ENCODE data around the gene MTHFR. TPM values are rescaled to one million over a fixed set of nuclear protein-coding genes. Genes with fewer than 3 reads are reported as not detected.

Gene MTHFR
- total RNA-seq, 1 donor from 2014 or later: 13.0 TPM

DNA sequence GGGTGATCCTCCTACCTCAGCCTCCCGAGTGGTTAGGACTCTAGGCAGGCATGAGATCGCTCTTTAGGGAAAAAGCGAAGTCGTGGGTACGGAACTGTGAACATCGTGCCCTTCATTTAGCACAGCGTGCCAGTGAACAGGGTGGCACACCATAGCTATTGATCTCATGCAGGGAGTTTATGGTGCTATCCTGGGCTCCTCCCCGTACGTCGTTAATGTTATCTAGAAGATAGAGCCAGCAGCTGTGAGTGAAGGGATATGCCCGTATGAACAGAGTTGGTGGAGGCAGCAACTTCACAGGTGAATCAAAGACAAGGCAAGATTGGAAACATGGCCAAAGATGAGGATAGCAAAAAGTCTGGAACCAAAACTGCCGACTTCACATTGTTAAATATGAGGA lies 11.4 kb upstream of the MTHFR start:
- Mint-ChIP-seq H3K9me3 (ENCODE audit: unreplicated experiment) (no peaks in the 10 kb centered on the region), H3K27me3 (ENCODE audit: low read depth, unreplicated experiment) (no peaks in the 10 kb centered on the region), H3K27ac (ENCODE audit: unreplicated experiment) (no peak overlapping the region), H3K4me1 (ENCODE audit: low read depth, unreplicated experiment) (peaks cover 10% of the 10 kb centered on the region), H3K4me3 (ENCODE audit: unreplicated experiment) (no peak overlapping the region), H3K36me3 (ENCODE audit: low read depth, unreplicated experiment) (peaks cover 11% of the 10 kb centered on the region)
- no peak overlapping the region for H2AFZ ChIP-seq (ENCODE audit: low read depth, low read length)
- H3K79me2 ChIP-seq (ENCODE audit: insufficient read depth, low read length): peaks cover 8% of the 10 kb centered on the region
- H3K4me1 ChIP-seq (ENCODE audit: insufficient read depth, low read length): peaks cover 6% of the 10 kb centered on the region
- peaks cover 32% of the 10 kb centered on the region for H4K20me1 ChIP-seq (ENCODE audit: insufficient read depth, low read length)
- H3K27ac ChIP-seq (ENCODE audit: low read depth, low read length): no peak overlapping the region
- DNase-seq (ENCODE audit: low read depth) (no peak), FAIRE-seq (no peak)
- no peak overlapping the region for H3K4me2 ChIP-seq (ENCODE audit: low read length)
- no peak for TF ChIP-seq EZH2 (IDR thresholded peaks at IDR 0.05; ENCODE audit: insufficient read depth, low read length)
- TF ChIP-seq, protein P1, sequence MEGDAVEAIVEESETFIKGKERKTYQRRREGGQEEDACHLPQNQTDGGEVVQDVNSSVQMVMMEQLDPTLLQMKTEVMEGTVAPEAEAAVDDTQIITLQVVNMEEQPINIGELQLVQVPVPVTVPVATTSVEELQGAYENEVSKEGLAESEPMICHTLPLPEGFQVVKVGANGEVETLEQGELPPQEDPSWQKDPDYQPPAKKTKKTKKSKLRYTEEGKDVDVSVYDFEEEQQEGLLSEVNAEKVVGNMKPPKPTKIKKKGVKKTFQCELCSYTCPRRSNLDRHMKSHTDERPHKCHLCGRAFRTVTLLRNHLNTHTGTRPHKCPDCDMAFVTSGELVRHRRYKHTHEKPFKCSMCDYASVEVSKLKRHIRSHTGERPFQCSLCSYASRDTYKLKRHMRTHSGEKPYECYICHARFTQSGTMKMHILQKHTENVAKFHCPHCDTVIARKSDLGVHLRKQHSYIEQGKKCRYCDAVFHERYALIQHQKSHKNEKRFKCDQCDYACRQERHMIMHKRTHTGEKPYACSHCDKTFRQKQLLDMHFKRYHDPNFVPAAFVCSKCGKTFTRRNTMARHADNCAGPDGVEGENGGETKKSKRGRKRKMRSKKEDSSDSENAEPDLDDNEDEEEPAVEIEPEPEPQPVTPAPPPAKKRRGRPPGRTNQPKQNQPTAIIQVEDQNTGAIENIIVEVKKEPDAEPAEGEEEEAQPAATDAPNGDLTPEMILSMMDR (IDR thresholded peaks at IDR 0.05; ENCODE audit: insufficient read depth, low read depth, low read length): no peak
- H3K4me3 ChIP-seq (ENCODE audit: insufficient read depth, low read depth, low read length): no peak overlapping the region
- no peaks in the 10 kb centered on the region for H3K27me3 ChIP-seq (ENCODE audit: insufficient read depth, low read length)
- no peak overlapping the region for H3K9ac ChIP-seq (ENCODE audit: low read length)
- no peaks in the 10 kb centered on the region for H3K9me3 ChIP-seq (ENCODE audit: insufficient read depth, low read depth, low read length)
- H3K36me3 ChIP-seq (ENCODE audit: insufficient read depth, low read length): peaks cover 48% of the 10 kb centered on the region

- Mint-ChIP-seq H3K27me3 (ENCODE audit: low read depth, unreplicated experiment) (no peaks in the 10 kb centered on the region), H3K27ac (ENCODE audit: unreplicated experiment) (no peak overlapping the region)
- peaks cover 36% of the 10 kb centered on the region for H3K36me3 ChIP-seq (ENCODE audit: insufficient read depth, low read length)
Observed at GRCh38 chr1:11813021-11813420, 7.3 kb upstream of the MTHFR start.

DNA sequence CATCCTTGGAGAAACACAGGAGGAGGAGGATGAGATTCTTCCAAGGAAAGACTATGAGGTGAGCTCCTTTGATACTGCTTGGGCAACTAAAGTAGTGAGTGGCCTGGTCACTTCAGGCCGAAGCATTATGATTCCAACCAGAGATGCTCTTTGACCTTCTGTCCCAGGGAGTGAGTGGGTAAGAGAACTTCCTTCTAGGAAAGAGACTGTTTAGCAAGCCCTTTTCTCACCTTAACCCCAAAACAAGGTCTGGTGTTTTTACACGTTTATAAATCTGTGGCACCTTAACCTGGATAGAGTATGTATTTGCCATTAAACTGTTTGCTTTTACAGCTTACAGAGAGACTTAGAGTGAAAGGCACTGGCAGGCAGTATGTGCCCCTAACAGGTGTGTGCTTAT lies 1.4 kb upstream of the MTHFR start:
- peaks cover 32% of the 10 kb centered on the region for H3K4me1 Mint-ChIP-seq (ENCODE audit: low read depth, unreplicated experiment)
- Histone ChIP-seq H3K9ac (ENCODE audit: low read length) (peak overlapping the region; percentile 86), H3K27me3 (ENCODE audit: insufficient read depth, low read length) (no peaks in the 10 kb centered on the region), H4K20me1 (ENCODE audit: insufficient read depth, low read length) (peaks cover 28% of the 10 kb centered on the region), H3K4me3 (ENCODE audit: insufficient read depth, low read depth, low read length) (peak overlapping the region; percentile 78), H3K4me1 (ENCODE audit: insufficient read depth, low read length) (peaks cover 43% of the 10 kb centered on the region), H3K4me2 (ENCODE audit: low read length) (peak overlapping the region; percentile 93), H2AFZ (ENCODE audit: low read depth, low read length) (no peak overlapping the region), H3K79me2 (ENCODE audit: insufficient read depth, low read length) (peaks cover 55% of the 10 kb centered on the region), H3K27ac (ENCODE audit: low read depth, low read length) (no peak overlapping the region), H3K36me3 (ENCODE audit: insufficient read depth, low read length) (peaks cover 9% of the 10 kb centered on the region), H3K9me3 (ENCODE audit: insufficient read depth, low read depth, low read length) (no peaks in the 10 kb centered on the region)
- no peaks in the 10 kb centered on the region for H3K9me3 Mint-ChIP-seq (ENCODE audit: unreplicated experiment)
- H3K4me3 Mint-ChIP-seq (ENCODE audit: unreplicated experiment): peak overlapping the region; percentile 99
- FAIRE-seq: no peak
- DNase-seq (ENCODE audit: low read depth): no peak
- no peaks in the 10 kb centered on the region for H3K27me3 Mint-ChIP-seq (ENCODE audit: low read depth, unreplicated experiment)
- H3K36me3 Mint-ChIP-seq (ENCODE audit: low read depth, unreplicated experiment): peaks cover 2% of the 10 kb centered on the region
- peak overlapping the region; percentile 80 for H3K27ac Mint-ChIP-seq (ENCODE audit: unreplicated experiment)
- TF ChIP-seq, protein P1 (IDR thresholded peaks at IDR 0.05; ENCODE audit: insufficient read depth, low read depth, low read length): no peak
- no peak for TF ChIP-seq EZH2 (IDR thresholded peaks at IDR 0.05; ENCODE audit: insufficient read depth, low read length)

More at GRCh38 chr1:11813021-11813420, 7.3 kb upstream of the MTHFR start:
- FAIRE-seq: no peak
- H3K4me2 ChIP-seq (ENCODE audit: low read length): no peak overlapping the region
- H3K79me2 ChIP-seq (ENCODE audit: insufficient read depth, low read length): peaks cover 42% of the 10 kb centered on the region
- no peaks in the 10 kb centered on the region for H3K27me3 ChIP-seq (ENCODE audit: insufficient read depth, low read length)
- Mint-ChIP-seq H3K9me3 (ENCODE audit: unreplicated experiment) (no peaks in the 10 kb centered on the region), H3K36me3 (ENCODE audit: low read depth, unreplicated experiment) (peaks cover 13% of the 10 kb centered on the region), H3K4me1 (ENCODE audit: low read depth, unreplicated experiment) (peaks cover 7% of the 10 kb centered on the region), H3K4me3 (ENCODE audit: unreplicated experiment) (no peak overlapping the region)
- H3K9ac ChIP-seq (ENCODE audit: low read length): no peak overlapping the region
- no peaks in the 10 kb centered on the region for H3K9me3 ChIP-seq (ENCODE audit: insufficient read depth, low read depth, low read length)
- H3K4me3 ChIP-seq (ENCODE audit: insufficient read depth, low read depth, low read length): no peak overlapping the region
- no peak for DNase-seq (ENCODE audit: low read depth)
- H3K27ac ChIP-seq (ENCODE audit: low read depth, low read length): no peak overlapping the region
- TF ChIP-seq, protein P1 (IDR thresholded peaks at IDR 0.05; ENCODE audit: insufficient read depth, low read depth, low read length): no peak
- TF ChIP-seq EZH2 (IDR thresholded peaks at IDR 0.05; ENCODE audit: insufficient read depth, low read length): no peak
- peaks cover 58% of the 10 kb centered on the region for H4K20me1 ChIP-seq (ENCODE audit: insufficient read depth, low read length)
- no peaks in the 10 kb centered on the region for H3K4me1 ChIP-seq (ENCODE audit: insufficient read depth, low read length)
- H2AFZ ChIP-seq (ENCODE audit: low read depth, low read length): no peak overlapping the region

Data from astrocyte (in vitro differentiated cells and primary cell).